Bone marrow (tissue), 2 donors: ENCODE data around the gene IFNA6.
"Not testable (repeated sequence)": the region's sequence is repeated elsewhere in the genome, so short reads cannot be mapped to it uniquely, and the experiment has no call there.

Experiments
- DNase-seq, 2 donors: peaks; one replicate each; lab custom pipeline; 2025; lab: John Stamatoyannopoulos, UW

The IFNA6 gene

DNA sequence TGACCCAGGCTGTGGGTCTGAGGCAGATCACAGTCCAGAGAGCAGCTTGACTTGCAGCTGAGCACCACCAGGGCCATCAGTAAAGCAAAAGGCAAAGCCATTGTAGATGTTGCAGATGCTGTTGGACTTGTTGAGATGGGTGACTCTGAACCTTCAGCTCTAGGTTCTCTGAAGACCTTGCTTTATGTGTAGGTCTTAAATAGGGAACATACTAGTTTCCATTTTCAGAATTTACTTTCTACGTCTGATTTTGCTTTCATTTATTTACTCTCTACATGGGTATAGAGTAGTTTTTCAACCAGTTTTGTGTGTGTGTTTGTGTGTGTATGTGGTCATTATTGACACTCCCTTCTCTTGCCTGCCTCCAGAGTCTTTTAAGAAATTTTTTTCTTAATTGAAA is at the start of gene IFNA6:
Gene IFNA6, minus strand, starts transcription at position 101 of the 400 bp plus-strand sequence. Its CDS starts 0 bp downstream, at position 101.
- DNase-seq = no peak

DNA sequence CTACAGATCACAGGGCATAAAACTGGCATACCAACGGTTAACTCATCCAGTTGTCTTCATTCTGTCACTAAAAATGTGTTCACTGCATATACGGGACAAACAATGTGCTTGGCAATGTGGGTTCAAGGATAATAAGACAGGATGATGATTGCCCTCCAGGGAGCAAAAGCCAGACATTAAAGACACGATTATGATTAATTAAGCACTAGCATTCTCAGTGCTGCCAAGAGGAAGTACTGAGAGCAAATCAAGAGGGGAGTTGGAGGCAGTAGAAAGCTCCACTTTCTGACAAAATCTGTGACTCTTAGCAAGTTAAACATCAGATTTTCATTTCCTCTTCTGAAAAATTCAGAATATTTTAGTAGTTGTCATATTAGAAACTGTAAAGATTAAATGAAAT is 49.3 kb upstream of the IFNA6 start:
- DNase-seq = peak in 1 of 2 donors; percentile 39

DNA sequence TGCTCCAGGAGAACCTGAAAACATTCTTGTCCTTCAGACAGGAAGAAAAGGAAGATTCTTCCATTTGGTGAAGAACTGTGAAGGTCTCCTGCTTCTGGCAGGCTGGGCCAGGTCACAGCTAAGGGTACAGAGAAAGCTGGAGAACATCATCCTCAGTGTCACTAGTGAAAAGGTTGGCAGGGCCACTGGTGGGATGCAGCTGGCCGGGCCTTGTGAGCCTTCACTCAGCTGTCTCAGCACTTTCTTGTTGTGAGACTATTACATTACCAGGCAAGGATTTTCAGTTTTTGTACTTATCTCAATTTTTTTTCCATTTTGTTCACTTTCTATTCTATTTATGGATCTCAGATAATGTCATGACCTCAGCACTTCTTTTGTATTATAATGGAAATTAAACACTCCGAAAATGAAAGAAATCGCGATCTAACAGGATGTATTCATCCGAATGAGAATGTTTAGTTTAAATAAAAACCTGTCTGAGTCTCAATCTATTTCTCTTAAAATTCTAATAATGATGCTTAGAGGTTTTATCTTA is 48.3 kb upstream of the IFNA6 start:
- no peak for DNase-seq

DNA sequence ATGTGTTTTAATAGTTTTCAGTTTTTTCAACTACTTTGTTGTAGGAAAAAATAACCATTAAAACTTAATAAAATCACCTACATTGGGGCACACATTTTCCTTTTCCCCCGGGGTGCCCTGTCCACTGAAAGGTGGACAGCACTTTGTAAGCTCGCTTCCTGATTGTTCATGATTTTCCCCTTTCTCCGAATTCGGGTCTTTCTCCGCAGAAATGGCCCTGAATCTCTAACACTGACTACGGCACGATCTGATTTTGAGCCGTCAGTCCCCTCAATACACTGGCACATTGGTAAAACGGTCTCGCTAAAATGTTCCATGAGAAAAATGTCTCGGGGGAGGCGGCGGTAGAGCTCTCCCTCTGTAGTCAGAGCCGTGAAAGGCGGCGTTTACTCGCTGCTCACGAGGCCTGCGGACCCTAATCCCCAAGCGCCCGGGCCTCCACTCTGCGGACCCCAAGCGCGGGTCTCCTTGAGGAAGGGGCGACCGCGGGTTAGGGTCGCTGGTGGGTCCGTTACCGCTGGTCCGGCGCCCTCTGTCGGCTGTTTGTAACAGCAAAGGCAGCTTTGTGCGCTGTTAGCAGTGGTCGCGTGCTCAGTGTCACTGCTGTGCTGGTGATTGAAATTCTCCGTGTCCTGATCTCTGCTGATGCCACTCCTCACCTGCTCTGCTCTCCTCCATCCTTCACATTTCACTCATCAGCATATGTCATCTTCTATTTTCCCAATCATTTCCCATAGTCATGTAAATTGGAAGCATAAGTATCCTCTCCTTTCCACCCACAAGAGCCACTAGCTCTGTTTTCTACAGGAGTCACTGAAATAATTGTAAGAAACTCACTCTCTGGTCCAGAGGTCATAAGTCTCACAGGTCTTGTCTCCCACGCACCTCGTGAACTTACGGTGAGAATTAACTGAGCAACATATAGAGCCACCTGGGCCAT is 45.4 kb upstream of the IFNA6 start:
- peak; percentile 15 to 34 for DNase-seq

DNA sequence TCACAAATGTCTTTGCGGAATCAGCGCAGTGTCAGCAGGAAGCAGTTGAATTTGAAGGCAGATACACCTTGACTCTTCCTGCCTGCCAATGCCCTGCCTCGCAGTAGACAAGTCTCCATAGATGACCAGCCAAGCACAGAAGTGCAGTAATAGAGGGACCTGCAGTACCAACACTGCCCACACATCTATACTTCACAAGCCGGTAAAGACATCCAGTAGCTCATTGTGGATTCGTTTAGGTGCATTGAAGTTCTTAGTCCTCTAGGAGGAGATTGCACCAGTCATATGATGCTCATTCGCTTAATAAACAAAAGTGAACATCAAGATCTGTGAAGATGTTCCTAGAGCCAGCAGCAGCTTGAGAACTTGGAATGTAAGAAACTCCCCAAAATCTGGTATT is 41.6 kb upstream of the IFNA6 start:
- DNase-seq = peak in 1 of 2 donors; percentile 17

DNA sequence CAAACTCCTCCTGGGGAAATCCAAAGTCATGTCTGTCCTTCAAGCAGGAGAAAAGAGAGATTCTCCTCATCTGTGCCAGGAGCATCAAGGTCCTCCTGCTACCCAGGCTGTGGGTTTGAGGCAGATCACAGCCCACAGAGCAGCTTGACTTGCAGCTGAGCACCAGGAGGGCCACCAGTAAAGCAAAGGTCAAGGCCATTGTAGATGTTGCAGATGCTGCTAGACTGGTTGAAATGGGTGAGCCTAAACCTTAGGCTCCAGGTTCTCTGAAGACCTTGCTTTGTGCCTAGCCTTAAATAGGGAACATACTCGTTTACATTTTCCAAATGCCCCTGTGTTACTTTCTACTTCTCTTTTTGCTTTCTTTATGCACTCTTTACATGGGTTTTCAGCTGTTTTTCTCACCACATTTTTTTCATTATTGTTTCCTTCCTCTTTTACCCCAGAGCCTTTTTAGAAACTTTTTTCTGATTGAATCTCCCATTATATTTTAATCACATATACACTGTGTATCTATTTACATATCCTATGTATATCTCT is 34.5 kb upstream of the IFNA6 start, which contains the start of gene IFNA2:
Gene IFNA2, minus strand, starts transcription at position 268 of the 540 bp plus-strand sequence. Its CDS starts 69 bp downstream, at position 199.
- peak in 1 of 2 donors; percentile 75 for DNase-seq

DNA sequence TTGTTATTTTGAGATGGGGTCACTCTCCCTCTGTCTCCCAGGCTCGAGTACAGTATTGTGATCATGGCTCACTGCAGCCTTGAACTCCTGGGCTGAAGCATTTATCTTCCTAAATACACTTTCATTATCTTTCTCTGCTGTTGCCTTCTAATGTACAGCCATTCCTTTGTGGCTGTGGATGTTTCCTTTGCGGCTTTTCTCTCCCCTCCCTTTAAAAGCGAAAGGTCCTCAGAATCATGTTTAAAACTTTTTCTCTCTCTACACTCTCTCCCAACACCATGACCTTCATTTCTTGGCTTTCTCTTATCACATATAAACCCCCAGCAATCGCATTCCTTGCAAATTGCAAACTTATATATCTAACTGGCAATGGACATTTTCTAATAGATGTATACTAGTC is 32.9 kb upstream of the IFNA6 start:
- no peak for DNase-seq

GRCh38 chr9:21381448-21382339 is 31.0 kb upstream of the IFNA6 start:
- peak in 1 of 2 donors; percentile 87 for DNase-seq

GRCh38 chr9:21371467-21371866 is 20.8 kb upstream of the IFNA6 start:
- DNase-seq = not testable (repeated sequence)

- DNase-seq = no peak
Observed at GRCh38 chr9:21367957-21368356, 17.3 kb upstream of the IFNA6 start, which contains the start of gene IFNA13. Gene IFNA13 (minus strand): TSS chr9:21368057. CDS start chr9:21368010, 47 bp downstream.

- DNase-seq = not testable (repeated sequence)
Observed at GRCh38 chr9:21367169-21367568, 16.5 kb upstream of the IFNA6 start.

- DNase-seq = no peak
Observed at GRCh38 chr9:21362287-21362686, 11.6 kb upstream of the IFNA6 start.

DNA sequence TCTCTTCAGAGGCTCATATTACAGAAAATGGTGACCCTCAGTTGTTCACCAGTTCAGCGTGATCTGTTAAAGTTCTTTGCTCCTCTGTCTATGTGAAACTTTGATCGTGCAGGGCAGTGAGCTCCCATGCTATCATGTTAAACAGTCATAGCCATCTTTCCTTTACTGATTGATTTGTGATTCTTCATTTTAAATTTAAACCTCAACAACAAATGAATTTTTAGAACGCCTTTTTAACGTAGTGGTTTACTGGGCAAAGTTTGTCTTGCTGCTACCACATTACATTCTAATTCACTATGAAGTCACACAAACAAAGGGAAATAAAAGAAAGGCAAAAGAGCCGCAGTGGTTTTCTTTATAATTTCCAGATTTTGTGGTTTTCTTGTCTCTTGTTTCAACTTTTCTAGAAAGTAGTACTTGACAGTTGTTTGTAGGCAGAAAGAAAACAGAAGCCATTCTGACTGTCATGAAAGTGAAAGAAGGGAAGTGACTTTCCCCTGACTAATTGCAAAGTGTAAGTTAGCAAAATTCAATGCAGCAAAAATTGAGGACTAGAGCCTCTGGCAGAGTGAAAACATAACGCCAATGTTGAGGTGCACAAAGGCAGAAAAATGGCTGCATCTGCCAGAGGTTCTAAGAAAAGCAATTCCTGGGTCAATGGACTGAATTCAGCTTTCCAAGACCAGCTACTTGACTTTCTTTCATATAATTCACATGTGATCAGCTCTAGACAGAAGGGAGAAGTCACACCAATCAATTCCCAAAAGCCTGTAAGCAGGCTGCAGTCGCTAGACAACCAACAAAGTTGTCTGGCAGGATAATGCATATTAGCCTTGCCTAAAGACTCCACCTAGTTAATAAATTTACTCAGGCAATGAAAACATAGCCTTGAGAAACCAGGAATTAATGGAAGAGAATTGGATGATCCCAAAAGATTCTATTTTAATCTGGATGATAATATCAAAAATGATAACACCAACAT is 7.1 kb upstream of the IFNA6 start:
- DNase-seq = peak in 1 of 2 donors; percentile 46

GRCh38 chr9:21348430-21348970 is 2.2 kb downstream of the IFNA6 start:
- no peak for DNase-seq

- DNase-seq = no peak
Observed at GRCh38 chr9:21340735-21341134, 10.0 kb downstream of the IFNA6 start.

DNA sequence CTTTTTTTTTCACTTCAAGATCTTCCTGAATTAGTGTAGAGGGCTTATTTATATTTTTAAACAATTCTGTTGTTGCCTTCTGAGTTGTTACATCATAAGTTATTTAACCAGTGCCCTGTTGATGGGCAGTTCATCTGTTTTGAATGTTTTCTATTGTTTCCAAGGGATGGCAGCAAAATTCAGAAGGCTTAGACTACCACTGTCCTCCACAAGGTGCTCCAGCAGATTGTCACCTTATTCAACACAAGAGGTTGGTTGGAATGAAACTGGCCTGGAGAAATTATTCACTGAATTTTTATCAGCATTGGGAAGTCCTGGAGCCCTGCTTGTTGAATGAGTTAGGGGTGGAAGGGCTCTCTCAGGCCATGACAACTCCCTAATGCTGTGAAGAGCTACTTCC is 14.2 kb downstream of the IFNA6 start:
- DNase-seq = no peak

GRCh38 chr9:21334701-21335632 is 15.7 kb downstream of the IFNA6 start, which contains the start of gene KLHL9:
Gene KLHL9 (minus strand): TSS chr9:21335404. CDS start chr9:21334859, 545 bp downstream.
- DNase-seq = peak; percentile 81 to 86

- no peak for DNase-seq
Observed at GRCh38 chr9:21333226-21333625, 17.5 kb downstream of the IFNA6 start.
